ENCODE measurements around the gene BSG. TPM values are rescaled to one million over a fixed set of nuclear protein-coding genes. Genes with fewer than 3 reads are reported as not detected.

The BSG gene
- total RNA-seq, 4 donors from 2014 or later: 211 to 305 (median 280) TPM

DNA sequence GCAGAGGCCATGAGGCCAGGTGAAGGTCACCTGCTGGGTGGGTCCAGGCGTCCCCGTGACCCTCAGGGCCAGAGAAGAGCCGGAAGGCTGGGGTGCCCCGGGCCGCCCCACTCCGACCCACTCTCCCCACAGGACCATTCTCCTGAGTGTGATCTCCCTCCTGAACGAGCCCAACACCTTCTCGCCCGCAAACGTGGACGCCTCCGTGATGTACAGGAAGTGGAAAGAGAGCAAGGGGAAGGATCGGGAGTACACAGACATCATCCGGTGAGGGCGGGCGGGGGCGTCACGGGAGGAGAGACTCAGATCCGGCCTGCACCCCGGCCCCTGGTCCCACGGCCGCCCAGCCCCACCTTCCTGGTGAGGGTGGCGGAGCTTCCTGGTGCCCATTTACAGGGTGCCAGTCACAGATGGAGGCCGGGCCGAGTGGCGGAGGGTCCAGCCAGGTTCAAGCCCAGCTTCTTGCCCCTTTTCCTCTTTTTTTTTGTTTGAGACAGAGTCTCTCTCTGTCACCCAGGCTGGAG, 35.5 kb upstream of the BSG start:
- Histone ChIP-seq H3K27me3 (no peaks in the 10 kb centered on the region), H3K4me1 (peaks cover 0 to 23% of the 10 kb centered on the region in 2 donors), H3K27ac (no peak overlapping the region), H3K36me3 (no peaks in the 10 kb centered on the region), H3K4me3 (no peak overlapping the region), H3K9me3 (no peaks in the 10 kb centered on the region)
- TF ChIP-seq, protein P1, sequence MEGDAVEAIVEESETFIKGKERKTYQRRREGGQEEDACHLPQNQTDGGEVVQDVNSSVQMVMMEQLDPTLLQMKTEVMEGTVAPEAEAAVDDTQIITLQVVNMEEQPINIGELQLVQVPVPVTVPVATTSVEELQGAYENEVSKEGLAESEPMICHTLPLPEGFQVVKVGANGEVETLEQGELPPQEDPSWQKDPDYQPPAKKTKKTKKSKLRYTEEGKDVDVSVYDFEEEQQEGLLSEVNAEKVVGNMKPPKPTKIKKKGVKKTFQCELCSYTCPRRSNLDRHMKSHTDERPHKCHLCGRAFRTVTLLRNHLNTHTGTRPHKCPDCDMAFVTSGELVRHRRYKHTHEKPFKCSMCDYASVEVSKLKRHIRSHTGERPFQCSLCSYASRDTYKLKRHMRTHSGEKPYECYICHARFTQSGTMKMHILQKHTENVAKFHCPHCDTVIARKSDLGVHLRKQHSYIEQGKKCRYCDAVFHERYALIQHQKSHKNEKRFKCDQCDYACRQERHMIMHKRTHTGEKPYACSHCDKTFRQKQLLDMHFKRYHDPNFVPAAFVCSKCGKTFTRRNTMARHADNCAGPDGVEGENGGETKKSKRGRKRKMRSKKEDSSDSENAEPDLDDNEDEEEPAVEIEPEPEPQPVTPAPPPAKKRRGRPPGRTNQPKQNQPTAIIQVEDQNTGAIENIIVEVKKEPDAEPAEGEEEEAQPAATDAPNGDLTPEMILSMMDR (IDR thresholded peaks at IDR 0.05): no peak
- no peak for TF ChIP-seq POLR2A (IDR thresholded peaks at IDR 0.05)
- DNase-seq: no peak
- intact Hi-C loops (cut with DNase I; ENCODE audit: low total_unique reads): no loop called here

DNA sequence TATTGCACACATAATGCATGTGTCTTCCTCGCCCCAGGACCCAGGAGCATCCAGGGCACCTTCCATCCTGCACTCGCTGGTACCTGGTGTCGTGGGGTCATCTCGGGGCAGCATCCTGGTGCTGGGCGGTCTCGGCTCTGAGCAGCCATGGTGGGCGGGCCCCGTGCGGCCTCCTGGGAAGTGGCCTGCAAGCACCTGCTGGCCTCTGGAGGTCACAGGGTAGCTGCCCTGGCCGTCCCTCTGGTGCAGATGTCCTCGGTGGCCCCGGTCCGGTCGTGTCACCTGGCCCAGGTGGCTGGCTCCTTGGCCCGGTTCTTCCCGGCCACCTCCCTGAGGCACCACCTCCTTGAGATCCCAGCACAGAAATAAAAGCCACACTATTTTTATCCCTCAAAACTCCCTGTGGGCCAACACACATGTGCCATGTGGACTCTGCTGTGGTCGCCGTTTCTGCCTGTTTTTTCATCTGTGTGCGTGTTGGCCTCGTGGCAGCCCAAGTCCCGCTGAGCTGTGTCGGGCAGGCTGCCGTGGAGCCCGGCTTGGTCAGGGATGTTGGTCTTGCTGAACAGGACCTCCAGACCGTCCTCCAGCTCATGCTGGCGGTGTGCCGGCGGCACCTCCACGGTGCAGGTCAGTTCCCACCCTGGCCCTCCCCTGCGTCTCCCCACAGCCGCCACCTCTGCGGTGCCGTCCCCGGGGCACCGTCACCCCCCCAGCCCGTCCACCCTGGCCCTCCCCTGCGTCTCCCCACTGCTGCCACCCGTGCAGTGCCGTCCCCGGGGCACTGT, 33.6 kb upstream of the BSG start:
- intact Hi-C loops (cut with DNase I; ENCODE audit: low total_unique reads): no loop called here
- Histone ChIP-seq H3K4me1 (peaks cover 0 to 14% of the 10 kb centered on the region in 2 donors), H3K27me3 (no peaks in the 10 kb centered on the region), H3K4me3 (no peak overlapping the region), H3K27ac (no peak overlapping the region), H3K9me3 (no peaks in the 10 kb centered on the region), H3K36me3 (no peaks in the 10 kb centered on the region)
- no peak for DNase-seq
- TF ChIP-seq, protein P1 (IDR thresholded peaks at IDR 0.05): no peak

DNA sequence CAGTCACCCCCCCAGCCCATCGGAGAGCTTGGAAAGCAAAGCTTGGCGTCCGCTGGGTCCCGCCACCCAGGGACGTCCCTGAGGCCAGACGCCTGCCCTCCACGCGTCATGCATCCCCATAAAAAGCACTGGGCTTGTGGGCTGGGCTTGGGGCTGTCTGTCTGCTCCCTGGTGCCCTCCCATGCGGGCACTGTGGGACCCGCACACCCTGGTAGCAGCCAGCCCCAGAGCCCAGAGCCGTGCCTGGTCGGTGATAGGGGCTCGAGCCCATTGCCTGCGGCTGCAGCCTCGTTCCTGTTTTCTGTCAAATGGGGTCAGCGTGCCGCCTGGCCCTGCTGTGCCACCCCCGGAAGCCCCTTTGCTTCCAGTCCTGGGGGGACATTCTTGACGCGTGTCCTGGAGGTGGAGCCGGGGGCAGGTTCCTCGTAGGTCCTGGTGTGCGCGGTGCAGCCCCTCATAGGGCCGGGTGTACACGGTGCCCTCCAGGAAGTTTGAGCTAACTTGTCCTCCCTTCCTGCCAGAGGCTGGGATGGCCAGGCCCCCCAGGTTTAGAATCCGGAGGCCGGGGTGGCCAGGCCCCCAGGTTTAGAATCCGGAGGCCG, 32.9 kb upstream of the BSG start:
- Histone ChIP-seq H3K36me3 (no peaks in the 10 kb centered on the region), H3K4me3 (no peak overlapping the region), H3K9me3 (no peaks in the 10 kb centered on the region), H3K4me1 (peaks cover 0 to 10% of the 10 kb centered on the region in 2 donors), H3K27me3 (no peaks in the 10 kb centered on the region), H3K27ac (no peak overlapping the region)
- intact Hi-C loops (cut with DNase I; ENCODE audit: low total_unique reads): no loop called here
- TF ChIP-seq, protein P1 (IDR thresholded peaks at IDR 0.05): no peak
- no peak for TF ChIP-seq POLR2A (IDR thresholded peaks at IDR 0.05)
- DNase-seq: no peak

DNA sequence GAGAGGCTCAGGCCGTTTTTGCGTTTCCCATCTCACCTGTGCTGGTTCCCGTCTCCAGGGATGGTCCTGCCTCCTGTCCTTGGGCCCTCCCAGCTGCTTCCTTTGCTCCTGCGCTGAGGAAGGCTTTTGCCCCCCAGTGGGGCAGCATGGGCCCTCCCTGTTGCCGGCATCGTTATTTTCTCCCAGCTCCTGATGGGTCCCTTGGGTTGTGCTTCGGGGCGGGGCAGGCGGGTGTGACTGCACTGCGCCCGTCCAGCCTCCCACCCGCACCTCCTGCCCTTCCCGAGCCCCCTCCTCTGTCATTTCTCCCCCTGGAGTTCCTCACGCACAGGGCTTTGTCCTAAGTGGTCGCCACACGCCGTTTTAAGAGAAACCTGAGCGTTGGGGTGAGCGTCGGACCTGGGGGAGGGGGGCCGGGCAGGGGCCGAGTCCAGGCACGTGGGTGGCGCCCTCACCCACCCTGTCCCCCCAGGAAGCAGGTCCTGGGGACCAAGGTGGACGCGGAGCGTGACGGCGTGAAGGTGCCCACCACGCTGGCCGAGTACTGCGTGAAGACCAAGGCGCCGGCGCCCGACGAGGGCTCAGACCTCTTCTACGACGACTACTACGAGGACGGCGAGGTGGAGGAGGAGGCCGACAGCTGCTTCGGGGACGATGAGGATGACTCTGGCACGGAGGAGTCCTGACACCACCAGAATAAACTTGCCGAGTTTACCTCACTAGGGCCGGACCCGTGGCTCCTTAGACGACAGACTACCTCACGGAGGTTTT, 31.3 kb upstream of the BSG start:
- Histone ChIP-seq H3K4me1 (no peaks in the 10 kb centered on the region), H3K27me3 (no peaks in the 10 kb centered on the region), H3K36me3 (no peaks in the 10 kb centered on the region), H3K27ac (no peak overlapping the region), H3K4me3 (no peak overlapping the region), H3K9me3 (no peaks in the 10 kb centered on the region)
- intact Hi-C loops (cut with DNase I; ENCODE audit: low total_unique reads): no loop called here
- no peak for DNase-seq
- TF ChIP-seq, protein P1 (IDR thresholded peaks at IDR 0.05): no peak
- TF ChIP-seq POLR2A (IDR thresholded peaks at IDR 0.05): no peak
